Right renal pelvis (tissue), 4 donors: ENCODE data around the gene ACSF3. TPM values are rescaled to one million over a fixed set of nuclear protein-coding genes. Genes with fewer than 3 reads are reported as not detected.

Experiments
- DNase-seq, 4 donors: peaks; one replicate each; pipeline ENCODE4 v3.0.0-alpha.2; 2013; ENCODE audit warnings: low read depth in 4 of 4, low spot score in 3 of 4, missing footprints in 1 of 4
- polyA plus RNA-seq, 4 donors: library from polyadenylated mRNA; unstranded; fragments of 120-200 nt; gene quantifications; one replicate each; pipeline ENCODE4 v1.2.1, GENCODE V29; 2013; ENCODE audit not compliant: insufficient read length in 4 of 4

Gene ACSF3
- polyA plus RNA-seq = 10 to 100 TPM; 30.4 to 35.7 (median 31.4) TPM

DNA sequence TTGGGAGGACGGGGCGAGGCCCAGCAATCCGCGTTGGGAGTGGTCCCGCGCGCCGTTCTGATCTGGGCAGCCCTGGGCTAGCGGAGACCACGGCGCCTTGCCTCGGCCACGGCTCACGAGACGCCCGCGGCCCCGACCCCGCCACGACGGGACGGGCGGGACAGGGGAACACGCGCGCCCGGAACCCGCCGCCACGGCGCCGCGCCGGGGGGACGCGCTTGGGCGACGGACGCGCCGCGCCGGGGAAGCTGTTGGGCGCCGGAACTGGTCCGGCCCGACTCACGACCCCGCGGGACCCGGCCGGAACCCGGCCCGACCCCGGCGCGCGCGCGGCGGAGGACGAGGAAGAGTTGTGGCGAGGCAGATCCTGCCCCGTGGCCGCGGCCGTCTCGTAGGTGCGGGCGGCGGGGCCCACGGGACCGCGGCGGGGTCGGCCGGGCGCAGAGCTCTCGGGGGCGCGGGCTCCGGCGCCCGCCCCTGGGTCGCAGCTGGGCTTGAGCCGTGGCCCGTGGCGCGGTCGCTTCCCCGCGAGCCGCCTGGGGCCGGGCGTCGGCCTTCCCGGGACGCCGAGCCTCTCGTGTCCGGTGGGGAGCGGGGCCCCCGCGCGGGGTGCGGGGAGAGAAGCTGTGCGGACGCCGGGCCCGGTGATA, at the start of gene ACSF3:
Gene ACSF3 (plus strand): TSS at position 251 of the 650 bp plus-strand sequence. CDS start 6,830 bp downstream, outside the sequence.
- no peak for DNase-seq

DNA sequence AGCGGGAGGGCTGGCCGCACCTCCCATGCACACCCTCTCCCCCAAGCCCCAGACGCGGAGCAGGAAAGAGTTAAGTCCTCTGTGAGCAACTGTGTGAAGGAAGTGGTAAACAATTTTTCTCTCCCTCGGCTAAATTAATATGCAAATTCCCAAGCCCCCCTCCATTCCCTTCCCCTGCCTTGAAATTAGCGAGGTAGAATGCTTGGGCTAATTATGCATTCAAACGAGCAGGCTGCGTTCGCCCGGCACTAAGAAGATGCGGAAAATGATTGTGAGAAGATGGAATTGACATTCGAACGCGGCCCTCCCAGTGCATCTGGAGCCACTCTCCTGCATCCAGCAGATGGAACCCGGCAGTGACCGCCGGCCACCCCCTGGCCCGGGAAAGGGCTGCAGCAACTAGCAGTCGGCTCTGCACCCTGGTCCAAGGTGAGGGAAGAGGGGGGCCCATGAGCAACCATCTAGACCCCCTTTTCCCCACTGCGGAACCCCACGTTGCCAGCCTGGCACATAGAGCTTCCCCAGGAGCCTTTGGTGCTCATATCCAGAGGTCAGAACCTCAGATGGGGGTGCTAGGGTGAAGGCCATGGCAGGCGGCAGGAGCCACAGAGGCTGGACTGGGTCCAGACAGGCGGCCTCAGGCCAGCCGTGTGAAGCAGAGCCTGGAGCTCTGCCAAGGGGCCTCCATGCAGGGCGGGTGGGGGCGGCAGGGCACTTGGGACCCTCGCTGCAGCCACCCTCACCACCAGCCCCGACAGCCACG, 49.1 kb upstream of the ACSF3 start:
- DNase-seq = no peak

DNA sequence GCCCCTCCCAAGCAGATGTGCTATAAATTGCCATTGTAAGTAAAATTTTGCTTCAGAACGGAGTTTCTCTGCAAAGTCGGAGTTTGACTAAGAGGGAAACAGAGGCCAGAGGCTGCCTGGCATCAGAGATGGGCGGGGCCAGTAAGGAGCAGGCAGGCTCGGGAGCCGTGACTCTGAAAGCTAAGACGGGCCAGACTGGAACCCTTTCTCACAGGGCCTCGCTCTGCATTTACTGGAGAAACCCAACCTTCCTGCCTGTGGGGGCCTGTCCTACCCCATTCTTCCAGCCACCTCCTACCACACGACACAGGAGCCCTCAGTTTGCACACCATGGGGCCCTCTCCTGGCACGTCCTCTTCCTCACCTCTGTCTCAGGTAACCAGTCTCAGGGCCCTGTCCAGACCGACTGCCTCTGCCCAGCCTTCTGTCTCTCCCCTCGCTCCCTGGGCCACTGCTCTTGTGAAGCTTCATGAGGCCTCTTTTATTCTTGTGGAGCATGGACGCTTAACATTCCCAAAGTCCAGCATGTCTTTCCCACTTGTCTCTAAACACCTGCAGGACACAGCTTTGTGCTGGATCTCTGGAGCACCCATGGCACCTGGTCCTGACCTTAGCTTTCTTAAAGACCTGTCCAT, 48.4 kb upstream of the ACSF3 start:
- no peak for DNase-seq

- DNase-seq = no peak
Measured at GRCh38 chr16:89045881-89046280, 47.8 kb upstream of the ACSF3 start.

DNA sequence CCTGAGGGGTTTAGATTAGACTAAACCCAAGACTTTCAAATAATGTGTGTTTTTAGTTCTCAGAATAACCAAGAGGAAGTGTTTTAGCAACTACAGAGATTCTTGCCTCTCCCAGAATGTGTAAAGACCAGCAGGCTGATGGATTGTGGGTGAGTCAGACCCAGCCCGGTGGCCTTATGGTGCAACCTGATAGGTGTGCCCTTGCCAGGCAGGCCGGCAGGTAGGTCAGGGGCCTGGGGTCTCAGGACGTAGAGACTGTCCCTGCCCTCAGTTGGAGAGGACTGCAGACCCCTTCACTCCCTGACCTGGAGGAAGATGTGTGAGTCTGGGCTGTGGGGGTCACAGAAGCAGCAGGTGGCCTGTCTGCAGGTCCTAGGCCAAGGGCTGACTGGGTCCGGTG, 47.2 kb upstream of the ACSF3 start:
- DNase-seq = no peak

- no peak for DNase-seq
Measured at GRCh38 chr16:89047331-89048089, 46.1 kb upstream of the ACSF3 start.

GRCh38 chr16:89048090-89048725, 45.4 kb upstream of the ACSF3 start:
- peak in 2 of 4 donors; percentile 8 to 14 for DNase-seq

GRCh38 chr16:89048871-89049422, 44.7 kb upstream of the ACSF3 start:
- no peak for DNase-seq

- DNase-seq = no peak
Measured at GRCh38 chr16:89049484-89050118, 44.1 kb upstream of the ACSF3 start.

DNA sequence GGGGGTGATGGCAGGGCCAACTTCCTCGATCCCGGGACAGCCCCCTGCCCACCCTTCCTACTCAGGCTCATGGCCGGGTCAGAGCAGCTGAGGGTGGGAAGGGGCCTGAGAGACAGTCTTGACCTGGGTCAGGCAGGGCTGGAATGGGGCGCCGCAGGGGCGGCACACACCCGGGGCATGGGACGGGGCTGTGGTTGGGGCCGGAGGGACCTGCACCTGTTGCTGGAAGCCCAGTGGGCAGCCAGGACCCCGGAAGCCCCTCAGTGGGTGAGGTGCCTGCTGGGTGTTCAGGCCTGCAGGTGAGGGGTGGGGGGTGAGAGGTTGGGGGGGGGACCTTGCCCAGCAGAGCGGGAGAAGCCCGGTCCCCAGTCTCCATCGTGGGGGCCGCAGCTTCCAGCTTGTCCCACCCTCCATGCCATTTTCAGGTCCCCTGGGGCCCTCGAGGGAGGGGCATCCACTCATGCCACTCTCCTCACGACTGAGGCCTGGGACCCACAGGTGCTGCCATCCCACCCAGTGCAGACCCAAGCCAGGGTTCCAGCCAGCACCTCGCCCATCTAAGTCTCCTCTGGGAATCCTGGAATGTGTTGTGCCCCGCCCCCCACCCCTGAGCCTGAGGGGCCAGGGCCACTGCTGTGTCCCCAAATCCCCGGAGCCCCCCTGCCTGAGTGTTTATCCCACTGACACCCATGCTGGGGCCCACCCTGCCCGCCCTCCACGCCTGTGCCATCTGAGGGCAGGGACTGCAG, 43.4 kb upstream of the ACSF3 start:
- no peak for DNase-seq

GRCh38 chr16:89050868-89051311, 42.8 kb upstream of the ACSF3 start:
- no peak for DNase-seq

GRCh38 chr16:89051521-89052166, 42.0 kb upstream of the ACSF3 start:
- DNase-seq = no peak

DNA sequence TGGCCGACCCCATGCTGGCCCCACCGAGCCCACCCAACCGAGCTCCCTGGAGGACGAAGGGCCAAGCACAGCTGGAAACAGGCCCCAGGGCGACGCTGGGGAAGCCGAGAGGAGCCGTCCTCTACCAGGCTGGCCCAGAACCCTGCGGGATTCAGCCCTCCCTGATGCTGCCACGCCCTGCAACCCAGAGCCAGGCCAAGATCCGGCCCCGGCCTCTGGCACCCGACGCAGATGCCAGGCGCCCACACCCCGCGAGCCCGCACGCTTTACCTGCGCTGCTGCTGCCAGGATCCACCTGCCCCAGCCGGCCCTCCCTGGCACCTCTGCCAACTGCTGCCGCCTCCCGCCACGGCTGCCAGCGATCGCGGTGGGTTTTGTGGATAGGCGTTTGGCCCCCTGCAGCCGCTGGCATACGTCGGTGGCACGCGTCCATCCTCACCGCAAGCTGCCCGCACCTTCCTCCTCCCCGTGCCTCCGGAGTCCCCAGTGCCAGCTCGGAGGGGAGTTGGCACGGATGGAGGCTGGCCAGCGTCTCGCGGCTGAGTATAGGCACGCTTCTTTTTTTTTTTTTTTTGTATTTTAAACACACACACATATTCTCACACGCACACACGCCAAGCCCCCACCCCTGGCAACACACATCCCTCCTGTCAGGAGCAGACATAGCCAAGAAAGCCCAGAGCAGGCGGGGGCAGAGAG, 41.3 kb upstream of the ACSF3 start:
- DNase-seq = no peak

DNA sequence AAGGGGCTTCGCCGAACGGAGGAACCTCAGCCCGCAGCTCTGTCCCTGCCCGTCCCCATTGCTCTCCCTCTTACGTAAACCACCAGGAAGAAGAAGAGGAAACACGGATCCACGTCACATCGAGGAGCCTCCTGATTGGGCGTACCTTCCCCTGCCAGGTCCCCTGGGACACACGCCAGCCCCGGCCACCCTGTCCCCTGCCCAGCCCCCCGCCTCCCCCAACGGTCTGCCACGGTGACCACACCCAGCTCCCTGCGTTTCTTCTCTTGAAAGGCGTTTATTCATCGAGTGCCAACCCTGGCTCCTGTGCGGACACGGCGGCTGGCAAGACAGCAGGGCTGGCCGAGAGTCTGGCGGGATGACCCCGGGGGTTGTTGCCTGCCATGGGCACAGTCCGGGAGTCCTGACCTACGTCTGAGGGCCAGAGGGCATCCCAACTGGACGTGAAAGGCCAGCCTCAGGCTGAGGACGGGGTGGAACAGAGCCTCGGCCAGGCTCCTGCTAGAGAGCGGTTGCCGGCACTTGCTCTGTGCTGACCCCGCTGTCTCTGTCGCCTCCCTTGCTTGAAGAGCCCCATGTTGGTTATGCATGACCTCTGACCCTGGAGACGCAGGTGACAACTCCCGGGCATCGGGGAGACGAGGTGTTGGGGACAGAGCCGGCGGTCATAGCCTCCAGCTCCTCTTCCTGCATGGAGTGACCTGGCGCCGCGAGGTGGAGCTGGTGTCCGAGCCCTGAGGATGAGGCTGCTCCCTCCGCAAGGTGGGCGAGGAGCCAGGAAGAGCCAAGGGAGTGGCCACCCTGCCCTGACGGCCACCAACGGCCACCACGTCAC, 40.5 kb upstream of the ACSF3 start:
- DNase-seq = no peak

DNA sequence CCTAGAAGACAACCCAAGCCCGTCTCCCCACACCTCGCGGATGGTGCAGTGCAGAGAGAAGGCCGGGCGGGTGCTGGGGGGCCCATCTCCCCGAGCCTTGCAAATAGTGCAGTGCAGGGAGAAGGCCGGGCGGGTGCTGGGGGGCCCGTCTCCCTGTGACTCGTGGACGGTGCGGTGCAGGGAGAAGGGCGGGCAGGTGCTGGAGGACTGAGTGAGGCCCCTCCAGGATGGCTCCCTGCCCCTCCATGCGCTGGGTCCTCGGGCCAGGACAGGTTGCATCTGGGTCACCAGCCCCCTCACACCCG, 40.0 kb upstream of the ACSF3 start:
- DNase-seq = no peak

DNA sequence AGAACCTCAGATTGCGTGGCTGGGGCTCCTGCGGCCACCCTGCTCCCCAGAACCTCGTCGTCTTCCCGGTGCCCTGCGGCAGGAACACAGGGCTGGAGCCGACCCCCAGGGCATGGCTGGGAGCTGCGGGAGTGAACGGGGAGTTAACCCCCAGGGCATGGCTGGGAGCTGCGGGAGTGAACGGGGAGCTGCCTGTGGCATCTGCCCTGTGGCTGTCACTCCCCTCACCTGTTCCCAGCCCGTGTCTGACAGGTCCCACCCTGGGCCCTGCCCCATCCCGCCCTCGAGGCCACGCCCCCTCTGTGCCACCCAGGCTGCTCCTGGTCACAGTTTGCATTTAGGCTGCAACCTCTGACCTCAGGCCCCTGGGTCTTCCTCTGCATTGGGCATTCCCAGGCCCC, 39.4 kb upstream of the ACSF3 start:
- DNase-seq = no peak

GRCh38 chr16:89054714-89055113, 38.9 kb upstream of the ACSF3 start:
- DNase-seq = no peak
